Hematopoietic multipotent progenitor cell treated with erythropoietin and hydrocortisone succinate and interleukin-3 and kit ligand, for 15 days (in vitro differentiated cells): ENCODE measurements around the gene PHOSPHO2.

Experiments used
- DNase-seq: peaks from one replicate; pipeline ENCODE4 v3.0.0-alpha.2; 2015; ENCODE audit warnings: low spot score

The PHOSPHO2 gene

DNA sequence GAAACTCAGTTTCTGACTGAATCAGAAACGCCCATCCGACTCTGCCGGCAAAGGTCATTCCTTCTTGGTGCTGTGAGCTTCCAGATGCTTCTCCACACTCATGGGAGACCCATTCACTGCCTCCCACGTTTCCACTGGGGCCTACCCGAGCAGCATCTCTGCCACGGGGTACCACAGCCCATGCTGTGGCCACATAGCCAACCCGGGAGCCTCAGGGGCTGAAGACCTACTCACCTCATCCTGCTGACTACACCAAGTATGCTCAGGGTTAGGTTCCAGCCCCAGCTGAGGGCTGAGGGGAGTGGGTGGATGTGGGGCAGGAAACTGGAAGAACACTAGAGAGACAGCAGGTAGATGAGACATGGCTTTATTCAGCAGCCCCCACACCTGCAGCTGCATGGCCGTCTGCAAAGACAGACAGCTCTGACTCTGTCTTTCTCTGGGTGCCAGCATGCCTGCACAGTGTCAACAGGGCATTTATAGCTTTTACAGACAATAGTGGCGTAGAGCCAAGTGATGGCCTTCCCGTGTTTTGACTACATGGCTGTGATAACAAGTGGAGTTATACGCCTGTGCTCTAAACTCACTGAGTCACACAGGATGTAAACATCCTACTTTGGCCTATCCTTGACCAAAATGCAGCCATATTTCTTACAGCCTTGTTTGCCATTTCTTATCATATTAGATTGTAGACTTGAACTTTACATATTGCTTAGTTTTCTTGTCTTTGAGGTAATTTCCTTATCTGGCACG is 22.8 kb downstream of the PHOSPHO2 start:
- DNase-seq: no peak

DNA sequence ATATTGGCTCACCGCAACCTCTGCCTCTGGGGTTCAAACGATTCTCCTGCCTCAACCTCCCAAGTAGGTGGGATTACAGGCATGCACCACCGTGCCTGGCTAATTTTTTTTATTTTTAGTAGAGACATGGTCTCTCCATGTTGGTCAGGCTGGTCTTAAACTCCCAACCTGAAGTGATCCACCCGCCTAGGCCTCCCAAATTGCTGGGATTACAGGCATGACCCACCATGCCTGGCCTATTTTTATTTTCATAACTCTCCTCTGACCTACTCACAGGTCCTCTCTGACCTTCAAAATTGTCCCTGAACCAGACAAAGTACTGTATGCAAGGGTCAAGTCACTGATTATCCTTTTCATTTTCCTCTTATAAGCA is 23.4 kb downstream of the PHOSPHO2 start:
- DNase-seq: no peak

GRCh38 chr2:169718930-169719504 is 24.7 kb downstream of the PHOSPHO2 start:
- DNase-seq: no peak

DNA sequence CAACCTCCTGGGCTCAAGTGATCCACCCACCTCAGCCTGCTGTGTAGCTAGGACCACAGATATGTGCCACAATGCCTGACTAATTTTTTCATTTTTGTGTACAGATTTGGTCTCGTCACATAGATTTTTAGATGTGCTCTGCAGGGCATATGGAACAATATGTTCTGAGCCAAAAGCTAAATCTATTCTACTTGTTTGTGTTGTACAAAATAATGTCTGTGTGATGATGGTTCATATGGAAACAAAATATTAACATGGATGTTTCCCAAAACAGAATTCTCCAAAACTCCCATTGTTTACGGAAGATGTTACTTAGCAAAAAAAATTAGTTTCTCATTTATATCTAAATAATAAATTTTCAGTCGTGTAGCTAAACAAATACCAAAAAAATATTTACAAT is 26.7 kb downstream of the PHOSPHO2 start:
- no peak for DNase-seq

GRCh38 chr2:169727065-169727464 is 32.8 kb downstream of the PHOSPHO2 start:
- DNase-seq: no peak

- DNase-seq: no peak
Measured at GRCh38 chr2:169729274-169729605, 35.0 kb downstream of the PHOSPHO2 start.

GRCh38 chr2:169732075-169732474 is 37.8 kb downstream of the PHOSPHO2 start:
- no peak for DNase-seq

GRCh38 chr2:169732583-169733358 is 38.5 kb downstream of the PHOSPHO2 start:
- no peak for DNase-seq

DNA sequence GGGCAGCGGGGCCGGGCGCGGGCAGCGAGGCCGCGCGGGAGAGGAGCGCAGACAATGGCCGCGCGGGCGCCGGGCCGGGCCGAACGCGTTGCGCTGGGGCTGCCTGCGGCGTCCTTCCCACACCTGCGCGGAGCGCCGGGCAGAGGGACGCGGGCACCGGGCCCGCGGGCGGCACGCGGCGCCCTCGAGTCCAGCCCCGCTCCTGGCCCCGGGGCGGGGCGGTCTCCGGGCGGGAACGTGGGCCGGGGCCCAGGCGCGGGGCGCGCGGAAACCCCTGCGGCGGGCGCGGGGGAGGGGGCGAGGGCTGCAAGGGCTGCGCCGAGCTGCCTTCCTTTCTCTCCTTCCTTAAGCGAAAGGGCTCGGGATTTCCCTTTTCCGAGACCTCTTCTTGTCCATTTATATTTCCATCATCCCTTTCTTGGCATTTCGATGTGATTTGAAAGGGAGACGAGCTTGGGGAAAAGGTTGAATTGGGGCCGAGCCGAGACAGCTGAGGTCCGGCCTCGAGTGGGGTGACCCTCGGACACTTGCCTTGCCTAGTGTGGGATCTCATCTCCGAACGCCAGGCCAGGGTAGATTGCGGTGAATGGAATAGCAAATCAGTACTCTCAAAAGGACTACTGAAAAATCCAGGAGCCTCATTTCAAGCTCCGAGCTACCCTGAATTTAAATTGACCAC is 40.0 kb downstream of the PHOSPHO2 start:
- DNase-seq: no peak

GRCh38 chr2:169735623-169736022 is 41.4 kb downstream of the PHOSPHO2 start:
- no peak for DNase-seq

DNA sequence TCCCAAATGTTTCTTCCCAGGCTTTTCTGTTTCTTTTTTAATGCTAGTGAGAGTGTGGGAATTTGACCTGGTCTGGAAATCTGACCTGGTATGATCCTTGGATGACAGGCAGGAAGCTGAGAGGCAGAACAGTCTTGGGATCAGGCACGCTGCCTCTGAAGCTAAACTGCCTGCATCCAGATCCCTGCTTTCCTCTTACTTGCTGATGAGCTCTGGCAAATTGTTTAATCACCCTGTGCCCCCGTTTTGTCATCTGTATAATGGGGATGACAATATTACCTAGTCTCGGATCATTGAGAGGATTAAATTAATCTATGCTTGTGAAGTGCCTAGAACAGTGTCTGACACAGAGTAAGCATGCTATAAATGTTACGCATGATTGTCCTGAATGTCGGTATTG is 42.6 kb downstream of the PHOSPHO2 start:
- DNase-seq: no peak

DNA sequence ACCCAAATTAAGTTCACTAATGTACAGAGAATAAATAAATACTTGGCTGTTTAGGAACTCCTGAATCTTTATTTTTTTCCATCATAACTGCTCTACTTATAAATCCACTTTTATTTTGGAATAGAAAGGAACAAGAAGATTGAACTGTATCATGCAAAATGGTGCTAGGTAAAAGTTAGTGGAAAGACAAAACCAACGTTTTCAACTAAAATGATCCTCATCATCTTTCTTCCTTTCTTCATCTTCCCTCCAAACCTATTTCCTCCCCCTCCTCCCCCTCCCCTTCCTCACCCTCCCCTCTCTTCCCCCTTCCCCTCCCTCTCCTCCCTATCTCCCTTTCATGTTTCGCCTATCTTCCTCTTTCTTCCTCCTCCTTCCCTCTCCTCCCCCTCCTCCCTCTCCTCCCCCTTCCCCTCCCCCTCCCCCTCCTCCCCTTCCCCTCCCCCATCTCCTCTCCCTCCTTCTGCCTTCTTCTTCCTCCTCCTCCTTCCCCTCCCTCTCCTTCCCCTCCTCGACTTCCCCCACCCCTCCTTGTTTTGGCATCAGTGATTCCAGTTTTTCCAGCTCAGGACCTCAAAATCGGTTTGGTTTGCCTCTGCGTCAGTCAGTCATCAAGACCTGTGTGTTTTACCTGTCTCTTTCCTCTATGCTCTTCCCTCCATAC is 44.4 kb downstream of the PHOSPHO2 start:
- DNase-seq: no peak

- no peak for DNase-seq
Measured at GRCh38 chr2:169739351-169739750, 45.1 kb downstream of the PHOSPHO2 start.

- DNase-seq: no peak
Measured at GRCh38 chr2:169743549-169743948, 49.3 kb downstream of the PHOSPHO2 start.

DNA sequence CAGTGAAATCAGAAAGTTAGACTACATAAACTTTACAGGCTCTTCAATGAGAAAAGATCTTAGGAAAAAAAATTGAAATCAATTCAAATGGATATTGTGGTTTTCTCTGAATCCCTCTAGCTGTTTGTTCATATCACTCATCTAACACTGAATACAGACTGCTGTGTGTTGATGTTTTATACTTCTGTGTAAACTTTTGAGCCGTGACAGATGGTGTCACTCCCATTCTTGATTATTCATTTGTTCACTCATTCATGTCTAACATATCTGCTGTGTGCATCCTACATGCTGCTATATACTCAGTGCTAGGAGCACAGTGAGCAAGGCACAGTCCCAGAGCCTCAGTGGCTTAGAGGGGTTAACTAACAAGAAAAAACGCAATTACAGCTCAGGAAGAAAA is 52.0 kb downstream of the PHOSPHO2 start:
- no peak for DNase-seq

DNA sequence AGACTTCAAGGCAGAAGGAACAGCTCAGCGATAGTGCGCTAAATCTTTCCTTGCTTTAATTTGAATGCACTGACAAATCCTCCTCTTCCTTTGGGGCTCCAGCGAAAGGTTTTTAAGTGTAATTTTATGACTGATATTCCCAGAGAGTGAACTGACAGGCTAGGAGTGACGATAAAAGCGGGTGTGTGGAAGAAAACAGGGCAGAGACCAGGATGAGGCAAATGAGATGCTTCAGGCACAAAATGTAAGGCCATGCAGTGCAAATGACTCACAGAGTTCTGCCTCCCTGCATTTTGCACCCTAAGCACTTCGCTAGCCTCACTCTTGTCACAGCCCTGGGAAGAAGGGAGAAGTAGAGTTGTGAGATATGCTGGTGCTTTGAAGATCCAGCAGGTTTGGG is 54.0 kb downstream of the PHOSPHO2 start:
- DNase-seq: no peak
